Neural cell (in vitro differentiated cells): ENCODE results near the gene CCDC73. TPM values are rescaled to one million over a fixed set of nuclear protein-coding genes. Genes with fewer than 3 reads are reported as not detected.

Source experiments
- H2AFZ ChIP-seq: fragments of 200-600, 300-800 bp; sonication (generic), shearing (Covaris generic); 2 replicates; pipeline ENCODE4 v1.6.0; 2014; ENCODE audit warnings: low read depth, mild to moderate bottlenecking, antibody characterized with exemption, low read length, moderate library complexity
- H3F3A ChIP-seq: fragments of 200-600 bp; shearing (Covaris generic); 2 replicates; pipeline ENCODE4 v1.6.1; 2016; ENCODE audit warnings: mild to moderate bottlenecking, moderate library complexity, mixed read lengths, antibody characterized with exemption, low read length; ENCODE audit not compliant: insufficient read depth, poor library complexity, severe bottlenecking
- H3K27ac ChIP-seq: fragments of 200-600, 300-800 bp; sonication (generic), shearing (Covaris generic); 2 replicates; pipeline ENCODE4 v1.5.1; 2014; ENCODE audit warnings: mild to moderate bottlenecking, low read length, moderate library complexity
- H3K27me3 ChIP-seq: fragments of 300-800, 200-600 bp; sonication (generic), shearing (Covaris generic); 2 replicates; pipeline ENCODE4 v1.6.0; 2014; ENCODE audit warnings: mild to moderate bottlenecking, low read depth, low read length, moderate library complexity; ENCODE audit not compliant: insufficient read depth
- H3K36me3 ChIP-seq: fragments of 300-800, 200-600 bp; sonication (generic), shearing (Covaris generic); 2 replicates; pipeline ENCODE4 v1.5.1; 2014; ENCODE audit warnings: mild to moderate bottlenecking, antibody characterized with exemption, low read length, moderate library complexity; ENCODE audit not compliant: insufficient read depth
- H3K4me2 ChIP-seq: fragments of 300-800, 200-600 bp; sonication (generic), shearing (Covaris generic); 2 replicates; pipeline ENCODE4 v1.6.0; 2014; ENCODE audit warnings: mild to moderate bottlenecking, low read length
- H3K4me3 ChIP-seq: fragments of 300-800, 200-600 bp; sonication (generic), shearing (Covaris generic); 2 replicates; pipeline ENCODE4 v1.5.1; 2014; ENCODE audit warnings: mild to moderate bottlenecking, low read length, moderate library complexity
- H3K79me2 ChIP-seq: fragments of 200-600 bp; shearing (Covaris generic); replicated peaks from 2 replicates; pipeline ENCODE4 v1.6.0; 2014; ENCODE audit warnings: mild to moderate bottlenecking, low read length, moderate library complexity; ENCODE audit not compliant: insufficient read depth
- H3K9ac ChIP-seq: fragments of 300-800, 200-600 bp; sonication (generic), shearing (Covaris generic); 2 replicates; pipeline ENCODE4 v1.6.1; 2016; ENCODE audit warnings: mild to moderate bottlenecking, low read length, mixed read lengths
- H3K9me2 ChIP-seq: fragments of 200-600 bp; shearing (Covaris generic); 2 replicates; pipeline ENCODE4 v1.6.1; 2016; ENCODE audit warnings: mild to moderate bottlenecking, low read length, mixed read lengths; ENCODE audit not compliant: insufficient read depth
- H3K9me3 ChIP-seq: fragments of 200-600, 300-800 bp; sonication (generic), shearing (Covaris generic); 2 replicates; pipeline ENCODE4 v1.6.1; 2016; ENCODE audit warnings: mild to moderate bottlenecking, mixed run types, low read length, moderate library complexity, mixed read lengths
- H4K20me1 ChIP-seq: fragments of 200-600 bp; shearing (Covaris generic); 2 replicates; pipeline ENCODE4 v1.6.1; 2016; ENCODE audit warnings: mild to moderate bottlenecking, mixed run types; ENCODE audit not compliant: insufficient read depth
- CTCF ChIP-seq: fragments of 450-650 bp; IDR thresholded peaks from 2 replicates; pipeline ENCODE4 v1.5.1; 2014; ENCODE audit warnings: antibody characterized with exemption, mild to moderate bottlenecking, moderate library complexity; ENCODE audit not compliant: poor library complexity, severe bottlenecking
- EP300 ChIP-seq: fragments of 450-650 bp; conservative IDR thresholded peaks from 2 replicates; pipeline ENCODE4 v1.6.1; 2014; ENCODE audit warnings: antibody characterized with exemption, mild to moderate bottlenecking, moderate library complexity; ENCODE audit not compliant: poor library complexity, severe bottlenecking
- EZH2 ChIP-seq: fragments of 200-600, 300-800 bp; shearing (Covaris generic), sonication (generic); IDR thresholded peaks from 2 replicates; pipeline ENCODE4 v1.6.1; 2014; ENCODE audit warnings: antibody characterized with exemption, low read length, borderline replicate concordance, mild to moderate bottlenecking; ENCODE audit not compliant: insufficient read depth, poor library complexity, severe bottlenecking
- MXI1 ChIP-seq: fragments of 450-650 bp; conservative IDR thresholded peaks from 2 replicates; pipeline ENCODE4 v1.6.1; 2014; ENCODE audit warnings: antibody characterized with exemption, mild to moderate bottlenecking; ENCODE audit not compliant: poor library complexity, severe bottlenecking
- POLR2AphosphoS5 ChIP-seq: IDR thresholded peaks from 2 replicates; pipeline ENCODE4 v1.6.1; 2012
- RAD21 ChIP-seq: fragments of 450-650 bp; conservative IDR thresholded peaks from 2 replicates; pipeline ENCODE4 v1.6.1; 2014; ENCODE audit warnings: antibody characterized with exemption, mild to moderate bottlenecking, moderate library complexity
- REST ChIP-seq: IDR thresholded peaks from 2 replicates; pipeline ENCODE4 v1.6.1; 2012; ENCODE audit warnings: borderline replicate concordance
- SMC3 ChIP-seq: fragments of 450-650 bp; conservative IDR thresholded peaks from 2 replicates; pipeline ENCODE4 v1.6.1; 2014; ENCODE audit warnings: antibody characterized with exemption, mild to moderate bottlenecking, moderate library complexity; ENCODE audit not compliant: poor library complexity
- TAF1 ChIP-seq: IDR thresholded peaks from 2 replicates; pipeline ENCODE4 v1.6.1; 2012; ENCODE audit warnings: low read depth
- polyA plus RNA-seq: library from polyadenylated mRNA; depleted of rRNA; stranded (reverse); fragments of >200 nt; gene quantifications from 2 replicates; pipeline ENCODE4 v1.2.3, GENCODE V29; 2014

Gene CCDC73
- polyA plus RNA-seq, 1 donor from 2014 or later: 0.07 TPM

- no peaks in the 10 kb centered on the region for H3K9me3 ChIP-seq
- peaks cover 15% of the 10 kb centered on the region for H3K79me2 ChIP-seq
- H3K9me2 ChIP-seq: no peaks in the 10 kb centered on the region
- H2AFZ ChIP-seq: no peak overlapping the region
- TF ChIP-seq MXI1 (no peak), RAD21 (no peak), SMC3 (no peak), CTCF (no peak), TAF1 (no peak), EP300 (no peak), POLR2AphosphoS5 (no peak), EZH2 (no peak), REST (no peak)
- no peaks in the 10 kb centered on the region for H4K20me1 ChIP-seq
- no peak overlapping the region for H3K4me3 ChIP-seq
- no peaks in the 10 kb centered on the region for H3F3A ChIP-seq
- H3K27me3 ChIP-seq: no peaks in the 10 kb centered on the region
- no peak overlapping the region for H3K4me2 ChIP-seq
- H3K27ac ChIP-seq: no peak overlapping the region
- no peak overlapping the region for H3K9ac ChIP-seq
- H3K36me3 ChIP-seq: no peaks in the 10 kb centered on the region
Measured at GRCh38 chr11:32580967-32581366, 213.5 kb downstream of the CCDC73 start.

- TF ChIP-seq CTCF (no peak), POLR2AphosphoS5 (no peak), EP300 (no peak), MXI1 (no peak)
- H3K9ac ChIP-seq: no peak overlapping the region
Measured at GRCh38 chr11:32576456-32576855, 218.0 kb downstream of the CCDC73 start.

More at GRCh38 chr11:32576456-32576855, 218.0 kb downstream of the CCDC73 start:
- Histone ChIP-seq H3K9me3 (no peaks in the 10 kb centered on the region), H3K4me2 (no peak overlapping the region), H3K79me2 (no peaks in the 10 kb centered on the region), H3K4me3 (no peak overlapping the region), H3K36me3 (no peaks in the 10 kb centered on the region), H3K27me3 (no peaks in the 10 kb centered on the region), H3F3A (no peaks in the 10 kb centered on the region), H3K27ac (no peak overlapping the region), H2AFZ (no peak overlapping the region), H3K9me2 (no peaks in the 10 kb centered on the region), H4K20me1 (no peaks in the 10 kb centered on the region)
